Ureter (tissue), 1 donor: ENCODE results near the gene CEP63. TPM values are rescaled to one million over a fixed set of nuclear protein-coding genes. Genes with fewer than 3 reads are reported as not detected.

ENCODE experiments used
- DNase-seq: peaks from one replicate; pipeline ENCODE4 v3.0.0-alpha.2; 2020; ENCODE audit warnings: low spot score
- total RNA-seq: library from RNA; stranded (reverse); gene quantifications from one replicate; pipeline ENCODE4 v1.2.4, GENCODE V29; 2023
- donor health status: DM: yes; HTN: yes; CAD: no.

The CEP63 gene
- total RNA-seq, 1 donor from 2014 or later = 37.6 TPM

DNA sequence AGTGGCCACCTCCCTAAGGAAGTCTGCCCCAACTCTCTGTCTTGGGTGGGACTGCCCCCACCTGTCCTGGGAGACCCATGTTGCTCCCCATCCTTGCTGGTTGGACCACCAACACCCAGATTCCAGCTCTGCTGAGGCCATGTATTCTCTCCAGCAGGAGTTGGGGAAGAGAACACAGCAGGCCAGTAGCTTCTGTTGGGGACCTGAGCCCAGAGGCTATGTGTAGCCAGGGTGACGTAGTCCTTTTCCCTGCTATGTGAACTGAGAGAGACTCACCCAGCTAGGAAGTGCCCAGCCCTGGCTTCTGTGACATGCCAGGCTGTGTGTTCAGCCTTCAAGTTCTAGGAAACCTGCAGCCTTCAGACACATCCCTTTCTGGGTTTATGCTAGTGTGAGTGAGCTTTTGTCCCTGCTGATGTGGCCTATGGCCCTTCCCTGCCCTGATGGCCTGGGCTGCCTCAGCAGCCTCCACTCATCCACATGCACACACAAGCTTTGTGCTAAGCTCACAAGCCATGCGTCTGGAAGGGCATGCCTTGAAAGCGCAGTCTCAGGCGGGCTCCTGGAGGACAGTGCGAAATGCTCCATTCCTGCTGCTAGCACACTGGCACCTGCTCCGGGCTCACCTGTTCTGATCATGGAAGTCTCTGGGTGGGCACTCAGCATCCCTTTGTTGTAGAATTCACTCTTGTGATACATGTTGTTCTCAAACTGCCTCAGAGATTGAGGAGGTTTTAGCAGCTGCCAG is 122.3 kb downstream of the CEP63 start:
- DNase-seq = no peak

DNA sequence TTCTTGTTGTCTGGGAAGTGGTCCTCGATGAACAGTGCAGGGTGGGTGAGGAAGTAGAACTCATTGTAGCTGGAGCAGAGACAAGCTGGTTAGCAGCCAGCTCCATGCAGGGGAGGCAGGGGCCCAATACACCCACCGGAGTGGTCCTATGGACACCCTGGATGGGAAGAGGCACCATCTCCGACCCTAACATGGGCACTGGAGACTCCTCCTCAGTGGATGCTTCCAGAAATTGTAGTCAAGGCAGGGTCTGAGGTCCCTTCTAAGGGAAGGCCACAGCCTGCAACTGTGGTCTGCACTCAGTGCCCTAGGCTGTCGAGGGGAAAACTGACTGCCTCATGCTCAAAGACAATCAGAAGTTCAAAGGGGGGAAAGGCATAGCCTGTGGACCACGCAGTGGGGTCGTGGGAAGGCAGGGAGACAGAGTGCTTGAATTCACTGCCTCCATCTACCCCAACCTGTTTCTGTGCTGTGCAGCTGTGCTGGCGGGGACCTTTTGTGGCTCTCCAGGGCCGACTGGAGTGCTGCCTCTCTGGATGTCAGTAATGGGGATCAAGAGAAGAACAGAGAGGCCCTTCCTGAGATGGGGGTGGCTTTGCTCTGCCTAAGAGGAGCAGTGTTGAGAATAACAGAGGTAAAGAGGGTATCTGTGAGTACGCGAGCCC is 123.0 kb downstream of the CEP63 start:
- peak; percentile 24 for DNase-seq

DNA sequence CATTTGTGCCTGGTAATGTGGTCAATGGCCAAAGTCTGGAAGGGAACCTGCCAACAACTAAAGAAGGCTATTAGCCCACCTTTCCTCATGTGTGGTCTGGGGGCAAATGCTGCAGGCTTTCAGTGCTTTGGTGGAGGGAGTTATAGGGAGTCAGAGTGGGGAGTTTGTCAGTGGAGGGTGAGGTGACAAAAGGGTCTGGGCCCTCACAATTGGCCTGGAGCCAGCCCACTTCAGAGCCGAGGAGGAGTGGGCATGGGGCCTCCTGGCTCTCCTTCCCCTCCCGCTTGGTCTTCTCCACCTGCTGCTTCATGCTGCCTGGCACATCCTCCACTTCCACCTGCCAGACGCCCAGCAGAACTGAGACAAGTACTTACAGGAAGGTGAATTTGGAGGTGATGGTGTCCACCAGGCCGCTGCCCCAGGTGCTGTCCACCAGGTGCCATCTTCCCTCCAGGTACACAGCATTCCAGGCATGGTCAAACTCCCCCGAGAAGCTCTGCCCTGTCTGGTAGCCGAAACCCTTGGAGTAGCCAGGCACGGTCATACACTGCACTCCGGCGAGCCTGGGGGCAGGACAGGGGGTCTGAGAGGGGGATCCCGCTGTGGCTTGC is 124.1 kb downstream of the CEP63 start:
- DNase-seq = peak; percentile 17

DNA sequence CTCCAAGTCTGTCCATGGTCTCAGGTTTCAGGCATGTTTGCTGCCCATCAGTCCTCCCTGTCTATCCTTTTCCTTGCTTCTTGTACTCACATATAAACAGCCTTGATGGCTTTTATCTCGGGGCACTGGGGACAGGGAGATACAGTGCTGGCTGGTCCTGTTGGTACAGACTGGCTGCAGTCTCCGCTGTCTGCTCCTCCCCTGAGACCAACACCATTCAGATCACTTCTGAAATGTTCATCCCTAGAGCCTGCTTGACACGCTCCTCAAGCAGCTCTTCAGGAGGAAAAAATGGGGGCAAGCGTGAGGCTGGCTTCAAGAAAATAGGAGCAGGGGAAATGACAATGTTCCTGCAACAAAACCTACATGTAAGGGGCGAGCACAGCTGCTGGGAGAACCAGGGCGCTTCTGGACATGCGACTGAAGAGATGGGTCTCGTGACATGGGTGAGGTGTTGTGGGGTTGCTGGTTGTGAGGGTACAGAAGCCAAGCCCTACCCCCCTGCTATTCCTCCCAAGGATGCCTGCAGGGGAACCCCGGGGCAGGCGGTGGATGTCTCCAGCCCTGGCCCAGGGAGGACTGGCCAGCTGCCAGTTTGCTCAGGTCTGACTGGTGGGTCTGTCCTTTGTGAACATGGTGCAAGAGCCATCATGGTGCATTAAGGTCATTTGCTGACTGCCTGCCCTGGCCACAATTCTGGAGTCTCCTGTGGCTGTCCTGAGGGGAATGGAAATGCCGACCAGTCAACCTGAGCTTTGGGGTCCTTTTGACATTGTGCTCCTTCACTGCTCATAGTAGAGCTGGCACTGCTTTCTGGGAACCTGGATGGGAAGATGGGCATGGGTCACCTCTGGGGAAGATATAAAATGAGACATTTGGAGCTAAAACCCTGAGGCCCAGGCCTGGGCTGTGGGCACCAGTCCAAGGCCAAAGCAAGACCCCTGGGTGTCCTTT is 124.9 kb downstream of the CEP63 start:
- DNase-seq = no peak

DNA sequence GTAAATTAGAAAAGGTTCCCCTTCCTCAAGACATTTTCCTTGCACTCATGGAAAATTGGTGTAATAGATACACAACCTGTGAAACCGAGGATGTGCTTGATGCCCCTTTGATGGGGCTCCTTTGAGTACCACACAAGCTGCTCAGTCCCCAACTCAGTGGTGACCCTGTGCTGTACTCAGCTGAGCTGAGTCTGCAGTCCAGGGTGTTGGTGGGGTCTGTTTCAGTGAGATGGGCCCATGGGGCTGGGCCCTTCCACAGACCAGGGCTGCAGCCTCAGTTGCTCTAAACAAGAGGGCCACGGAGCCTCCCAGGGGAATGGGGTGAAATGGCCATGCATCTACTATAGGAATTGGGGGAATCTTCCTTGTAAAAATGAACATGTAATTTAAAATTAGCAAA is 125.7 kb downstream of the CEP63 start:
- DNase-seq = peak; percentile 5

DNA sequence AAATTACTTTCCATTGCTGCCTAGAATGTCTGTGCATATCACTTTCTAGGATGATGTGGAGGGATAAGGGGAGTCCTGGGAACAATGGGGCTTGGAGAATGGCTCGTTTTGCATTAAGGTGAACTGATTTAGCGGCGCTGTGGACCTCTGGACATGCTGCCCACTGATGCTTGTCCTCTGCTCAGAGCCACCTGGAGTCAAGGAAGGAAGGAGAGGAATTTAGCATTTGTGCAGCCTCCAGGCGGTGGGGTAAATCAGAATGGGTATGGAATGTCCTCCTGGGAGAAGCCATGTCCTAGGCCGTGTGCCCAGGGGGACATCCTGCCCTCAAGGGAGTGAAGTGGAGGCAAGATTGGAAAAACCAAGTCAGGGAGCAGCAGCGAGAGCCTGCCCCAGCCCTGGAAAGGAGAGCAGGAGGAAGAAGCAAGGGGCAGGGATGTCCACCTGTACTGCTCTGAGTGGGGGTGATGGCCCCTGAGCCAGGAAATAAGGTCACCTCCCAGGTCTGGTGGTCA is 127.2 kb downstream of the CEP63 start:
- DNase-seq = no peak

DNA sequence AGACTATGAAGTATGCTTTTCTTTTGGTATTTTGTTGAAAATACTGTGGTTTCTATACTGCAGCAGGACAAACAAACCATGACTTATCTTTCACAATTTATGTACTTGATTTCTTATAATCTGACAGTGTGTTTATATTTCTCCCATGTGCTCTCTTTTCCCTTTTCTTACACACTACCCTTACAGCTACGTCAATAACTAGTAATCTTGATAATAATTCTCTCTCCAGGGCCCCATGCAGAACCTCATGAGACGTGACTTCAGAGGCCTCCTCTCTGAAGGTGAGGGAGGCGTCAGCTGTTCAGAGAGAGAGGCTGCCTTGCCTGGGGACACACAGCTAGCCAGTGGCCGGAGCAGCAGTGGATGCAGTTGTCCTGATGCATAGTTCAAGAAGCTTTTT is 129.1 kb downstream of the CEP63 start:
- no peak for DNase-seq

DNA sequence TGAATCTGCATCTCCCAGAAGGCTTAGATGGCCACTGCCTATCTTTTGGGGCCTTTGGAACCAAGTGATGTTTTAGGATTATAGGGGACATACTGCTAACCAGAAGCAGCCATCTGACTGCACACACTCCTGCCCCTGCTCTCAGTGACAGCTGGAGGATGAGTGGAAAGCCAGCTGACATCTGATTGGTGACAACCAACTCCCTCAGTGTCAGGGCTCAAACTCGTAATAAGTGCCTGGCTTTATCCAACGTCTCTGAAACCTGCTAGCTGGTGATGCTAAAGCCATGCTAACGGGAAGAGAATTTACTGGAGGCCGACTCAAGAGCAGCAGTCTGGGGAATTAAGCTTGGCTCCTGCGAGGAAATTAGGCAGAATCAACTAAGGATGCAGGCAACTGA is 129.9 kb downstream of the CEP63 start:
- DNase-seq = no peak

DNA sequence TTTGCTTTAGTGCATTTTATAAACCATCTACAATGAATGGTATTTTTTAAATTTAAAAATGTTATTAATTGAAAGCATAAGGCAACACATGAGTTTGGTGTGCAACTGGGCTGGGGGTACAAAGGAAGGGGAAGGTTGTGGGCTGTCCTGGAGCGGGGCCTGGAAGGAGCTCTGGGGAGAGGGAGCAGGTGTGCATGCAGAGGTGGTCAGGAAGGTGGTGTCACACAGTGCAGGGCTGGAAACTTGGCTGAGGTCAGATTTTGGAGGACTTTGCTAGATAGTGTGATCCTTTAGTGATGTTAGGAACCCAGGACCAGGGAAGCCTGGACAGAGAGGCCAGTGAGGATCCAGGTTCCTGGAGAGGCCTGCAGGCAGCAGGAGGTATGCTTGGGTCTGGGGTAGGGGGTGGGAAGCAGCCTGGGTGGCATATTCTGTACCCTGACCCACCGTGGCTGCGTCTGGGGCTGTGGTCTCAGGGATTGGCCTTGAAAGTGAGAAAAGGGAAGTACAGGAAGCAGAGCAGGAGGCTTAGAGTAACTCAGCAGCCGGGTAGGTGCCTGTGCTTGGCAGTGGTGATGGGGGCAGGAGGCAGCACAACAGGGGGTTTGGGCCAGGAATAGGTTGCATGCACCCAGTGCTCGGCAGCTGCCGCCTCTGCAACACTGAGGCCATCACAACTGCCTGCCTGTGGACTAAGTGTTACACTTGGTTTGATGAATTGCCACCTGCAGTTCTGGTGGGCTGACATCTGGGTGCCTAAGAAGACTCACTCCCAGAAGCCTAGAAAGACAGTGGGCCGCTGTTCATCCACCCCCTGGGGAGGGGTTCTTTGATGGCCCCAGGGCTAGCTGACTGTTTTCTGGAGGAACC is 132.0 kb downstream of the CEP63 start:
- no peak for DNase-seq

DNA sequence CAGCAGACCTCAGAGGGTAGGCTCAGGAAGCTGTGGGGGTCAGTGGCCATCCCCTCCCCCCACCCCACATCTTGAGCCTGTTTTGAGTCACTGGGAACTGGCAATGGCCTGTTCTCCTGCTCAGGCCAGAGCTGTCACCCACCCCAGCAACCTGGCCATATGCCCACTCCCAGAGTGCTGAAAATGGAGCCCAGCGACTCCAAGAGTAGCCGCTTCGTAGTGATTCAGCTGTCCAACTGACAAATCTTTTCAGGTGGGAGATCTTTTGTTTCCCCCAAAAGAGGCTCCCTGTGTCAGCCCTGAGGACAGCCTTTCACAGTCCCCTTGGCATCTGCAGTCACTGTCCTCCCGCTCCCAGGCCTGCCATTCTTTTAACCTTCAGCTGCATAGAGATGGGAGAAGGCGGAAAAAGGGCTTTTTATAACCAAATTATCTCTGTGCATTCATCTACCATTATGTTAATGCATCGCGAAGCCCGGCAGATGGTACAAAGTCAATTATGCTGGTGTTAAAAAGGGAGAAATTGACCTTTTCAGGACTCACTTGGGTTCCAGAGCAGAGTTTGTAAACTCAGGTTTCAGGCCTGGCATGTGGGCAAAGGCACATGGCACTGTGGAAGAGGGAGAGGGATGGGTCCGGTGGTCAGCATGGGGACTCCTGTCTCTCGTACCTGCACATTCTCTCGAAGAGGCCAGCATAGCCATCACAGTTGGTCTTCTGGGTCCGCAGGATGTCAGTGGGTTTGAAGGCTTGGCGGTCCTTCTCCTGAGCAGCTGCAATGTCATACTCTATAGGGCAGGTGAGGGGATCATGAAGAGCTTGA is 132.8 kb downstream of the CEP63 start:
- no peak for DNase-seq

DNA sequence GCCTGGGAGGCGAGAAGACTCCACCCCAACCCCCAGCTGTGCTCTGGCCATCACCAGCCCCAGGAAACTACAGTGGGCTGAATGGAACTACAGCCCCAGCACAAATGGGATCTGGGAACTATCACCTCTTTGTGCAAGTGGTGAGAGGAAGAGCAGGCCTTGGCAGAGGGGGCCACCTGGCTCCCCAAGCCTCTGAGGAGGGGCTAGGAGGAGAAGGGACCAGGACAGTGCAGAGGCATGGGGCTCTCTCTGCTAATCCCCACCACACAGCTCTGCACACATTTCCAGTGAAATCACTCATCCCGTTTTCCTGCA is 133.4 kb downstream of the CEP63 start:
- no peak for DNase-seq

DNA sequence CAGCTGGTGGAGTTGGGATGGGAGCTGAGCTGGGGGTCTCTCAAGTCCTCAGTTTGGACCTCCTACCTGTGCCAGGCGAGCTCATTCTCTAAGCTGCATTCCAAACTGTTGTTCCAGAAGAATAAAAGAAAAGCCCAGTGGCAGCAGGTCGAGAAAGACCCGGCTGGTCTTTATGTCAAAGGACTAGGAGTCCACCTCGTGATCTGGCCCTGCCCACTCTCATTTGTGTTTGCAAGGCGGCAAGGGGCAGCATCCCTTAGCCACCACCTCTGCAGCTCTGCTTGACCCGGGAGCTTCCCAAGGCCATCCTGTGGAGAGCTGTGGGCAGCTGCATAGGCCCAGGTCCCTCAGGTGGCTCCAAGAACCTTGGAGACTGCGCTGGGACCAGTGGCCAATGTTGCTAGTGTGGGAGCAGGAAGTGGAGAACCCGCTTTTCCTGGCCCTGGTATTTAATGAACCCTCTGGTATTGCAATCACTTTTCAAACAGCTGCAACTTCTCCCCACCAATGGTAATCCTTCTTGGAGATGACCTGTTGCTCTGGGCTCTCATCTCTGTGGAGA is 134.1 kb downstream of the CEP63 start:
- no peak for DNase-seq

DNA sequence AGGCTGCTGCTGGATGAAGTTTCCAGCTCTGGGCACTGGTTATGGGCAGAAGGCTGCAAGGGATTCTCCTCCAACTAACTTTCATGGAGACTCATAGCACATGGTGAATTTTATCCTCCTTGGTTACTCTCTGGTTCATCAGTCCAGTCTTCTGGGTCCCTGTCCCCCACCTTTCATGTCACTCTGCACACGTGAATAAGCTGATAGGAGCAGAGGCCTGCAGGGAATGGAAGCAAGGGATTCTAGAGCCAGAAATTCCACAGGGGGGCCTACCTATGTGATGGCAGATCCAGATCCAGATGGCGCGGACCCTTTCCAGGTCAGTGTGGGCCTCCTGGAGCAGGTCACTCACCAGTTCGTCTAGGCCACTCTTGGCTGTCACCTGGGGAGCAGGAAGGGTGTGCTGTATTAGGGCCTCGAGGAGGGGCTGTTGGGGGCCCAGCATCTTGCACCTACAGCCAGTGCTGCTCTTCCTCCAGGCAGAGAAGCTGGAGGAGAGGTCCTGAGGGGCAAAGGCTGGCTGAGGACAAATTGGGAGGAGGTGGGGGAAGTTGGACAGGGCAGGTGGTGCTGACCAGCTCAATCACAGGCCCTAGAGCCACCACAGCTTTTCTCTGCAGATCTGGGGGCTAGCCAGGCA is 134.7 kb downstream of the CEP63 start:
- DNase-seq = no peak

DNA sequence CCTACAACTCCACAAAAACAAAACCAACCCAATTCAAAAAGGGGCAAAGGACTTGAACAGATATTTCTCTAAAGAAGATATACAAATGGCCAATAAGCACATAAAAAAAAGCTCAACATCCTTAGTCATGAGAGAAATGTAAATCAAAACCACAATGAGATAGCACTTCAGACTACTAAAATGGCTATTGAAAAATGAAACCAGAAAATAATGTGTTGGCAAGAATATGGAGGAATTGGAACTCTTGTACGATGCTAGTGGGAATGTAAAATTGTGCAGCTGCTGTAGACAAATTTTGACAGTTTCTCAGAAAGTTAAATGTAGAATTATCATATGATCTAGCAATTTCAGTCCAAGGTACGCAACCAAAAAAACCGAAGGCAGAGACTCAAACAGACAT is 136.0 kb downstream of the CEP63 start:
- no peak for DNase-seq

DNA sequence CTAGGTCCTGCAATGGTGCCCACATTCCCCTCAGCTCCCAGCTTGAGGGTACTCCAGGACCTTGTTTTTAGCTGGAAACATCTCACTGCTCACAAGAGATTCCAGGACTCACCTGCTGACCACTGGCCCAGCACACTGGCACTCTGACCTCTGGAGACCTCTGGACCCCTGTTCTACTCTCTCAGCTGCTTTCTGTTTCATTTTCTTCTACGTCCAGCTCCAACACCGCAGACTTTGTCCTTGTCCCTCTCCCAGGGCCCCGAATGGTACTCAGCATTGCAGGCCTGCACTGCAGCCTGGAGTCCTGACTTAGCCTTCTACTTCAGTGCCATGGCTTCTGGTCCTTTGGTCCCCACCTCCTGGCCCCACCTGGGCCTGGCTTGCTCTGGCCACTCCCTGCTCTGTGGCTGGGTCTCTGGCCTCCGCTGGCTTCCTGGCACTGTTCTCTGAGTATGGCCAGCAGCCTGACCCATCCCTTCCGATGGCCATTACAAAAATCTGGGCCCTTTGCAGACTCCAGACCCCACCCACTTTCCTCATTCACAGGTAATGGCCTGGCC is 137.0 kb downstream of the CEP63 start:
- DNase-seq = no peak

DNA sequence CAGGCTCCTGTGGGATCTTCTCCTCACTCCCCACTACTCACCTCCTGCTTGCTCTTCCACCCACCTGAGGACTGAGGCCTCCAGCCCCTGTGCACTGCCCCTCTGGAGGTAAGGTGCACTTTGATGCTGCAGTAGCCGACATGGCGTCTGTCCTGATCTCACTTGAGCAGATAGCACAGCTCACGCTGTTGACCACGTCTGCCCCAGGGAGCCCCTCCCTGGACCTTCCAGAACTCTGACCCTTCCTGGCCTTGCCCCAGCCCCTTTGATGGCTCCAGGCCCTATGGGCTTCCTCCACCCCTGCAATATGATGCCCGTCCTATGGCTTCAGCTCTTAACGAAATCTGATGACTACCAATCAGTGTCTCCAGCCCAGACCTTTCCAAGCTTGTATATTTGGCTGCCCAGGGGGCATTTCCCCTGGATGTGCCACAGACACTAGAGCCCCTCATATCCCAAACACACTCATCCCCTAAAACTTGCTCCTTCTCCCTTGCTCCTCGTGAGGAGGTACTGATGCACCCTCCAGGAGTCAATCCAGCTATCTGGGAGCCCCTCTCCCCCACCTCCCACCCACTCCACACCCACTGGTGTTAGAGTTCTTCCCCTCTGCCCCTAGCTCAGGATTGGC is 137.9 kb downstream of the CEP63 start:
- DNase-seq = no peak
